GM18517 (cell line): Measurements from ENCODE around the gene TEX2.

Experiments
- ATAC-seq: cut with Tn5 transposase; IDR thresholded peaks from one replicate; pipeline ENCODE4 v1.9.1; 2021; ENCODE audit warnings: mild to moderate bottlenecking, moderate library complexity; ENCODE audit not compliant: unreplicated experiment

The TEX2 gene

GRCh38 chr17:64263000-64263766 is at the start of gene TEX2:
TEX2 (minus strand) TSS chr17:64263260; CDS start chr17:64214217, 49,043 bp downstream.
- ATAC-seq = peak; percentile 72

GRCh38 chr17:64309710-64310109 is 46.6 kb upstream of the TEX2 start:
- ATAC-seq = no peak

GRCh38 chr17:64309021-64309420 is 46.0 kb upstream of the TEX2 start:
- ATAC-seq = no peak

- no peak for ATAC-seq
Measured at GRCh38 chr17:64306850-64307463, 43.9 kb upstream of the TEX2 start.

GRCh38 chr17:64304551-64304950 is 41.5 kb upstream of the TEX2 start:
- no peak for ATAC-seq

GRCh38 chr17:64300699-64300965 is 37.6 kb upstream of the TEX2 start:
- no peak for ATAC-seq

GRCh38 chr17:64297467-64298088 is 34.5 kb upstream of the TEX2 start:
- no peak for ATAC-seq

- no peak for ATAC-seq
Measured at GRCh38 chr17:64296246-64296645, 33.2 kb upstream of the TEX2 start.

GRCh38 chr17:64295146-64295545 is 32.1 kb upstream of the TEX2 start:
- no peak for ATAC-seq

GRCh38 chr17:64291268-64291851 is 28.3 kb upstream of the TEX2 start:
- ATAC-seq = no peak

- ATAC-seq = no peak
Measured at GRCh38 chr17:64289741-64290141, 26.7 kb upstream of the TEX2 start.

GRCh38 chr17:64282753-64283080 is 19.7 kb upstream of the TEX2 start:
- ATAC-seq = no peak

GRCh38 chr17:64281962-64282752 is 19.1 kb upstream of the TEX2 start:
- ATAC-seq = no peak

- no peak for ATAC-seq
Measured at GRCh38 chr17:64278614-64279013, 15.6 kb upstream of the TEX2 start.

- no peak for ATAC-seq
Measured at GRCh38 chr17:64277831-64278562, 14.9 kb upstream of the TEX2 start.

GRCh38 chr17:64276961-64277505 is 14.0 kb upstream of the TEX2 start:
- no peak for ATAC-seq

- no peak for ATAC-seq
Measured at GRCh38 chr17:64275016-64275415, 12.0 kb upstream of the TEX2 start.

GRCh38 chr17:64273006-64273405 is 9.9 kb upstream of the TEX2 start:
- ATAC-seq = no peak

- ATAC-seq = no peak
Measured at GRCh38 chr17:64270885-64271284, 7.8 kb upstream of the TEX2 start.
